H1 (cell line): ENCODE results near the gene MTF2.

Experiments
- ASH2L ChIP-seq: fragments of 200-600, 300-600 bp; sonication (generic); IDR thresholded peaks from one replicate; pipeline ENCODE4 v1.7.1; 2017; ENCODE audit warnings: low read length
- CBX8 ChIP-seq: fragments of 300-800, 300-1000 bp; sonication (generic); IDR thresholded peaks from 2 replicates; pipeline ENCODE4 v1.7.1; 2016; ENCODE audit warnings: low read depth, low read length, borderline replicate concordance
- CREB1 ChIP-seq: IDR thresholded peaks from 2 replicates; pipeline ENCODE4 v1.6.1; 2012; ENCODE audit warnings: inconsistent platforms
- EP300 ChIP-seq, 2 experiments: IDR thresholded peaks; 1 replicate in 1 of 2; 2 replicates in 1 of 2; pipeline ENCODE4 v1.6.1; 2011 to 2012; ENCODE audit warnings: low read depth in 2 of 2, low read length in 2 of 2, mild to moderate bottlenecking in 2 of 2, borderline replicate concordance in 1 of 2, inconsistent platforms in 1 of 2, moderate library complexity in 1 of 2
- EZH2 ChIP-seq: fragments of 200-600 bp; sonication (generic); IDR thresholded peaks from 2 replicates; pipeline ENCODE4 v1.7.1; 2012; ENCODE audit warnings: low read depth, mild to moderate bottlenecking, moderate library complexity, low read length, inconsistent platforms; ENCODE audit not compliant: severe bottlenecking
- FOSL1 ChIP-seq: IDR thresholded peaks from 2 replicates; pipeline ENCODE4 v1.6.1; 2011; ENCODE audit warnings: mild to moderate bottlenecking, low read depth, low read length, moderate library complexity; ENCODE audit not compliant: insufficient read depth
- HDAC2 ChIP-seq, 2 experiments: fragments of 300-600 bp in 1 of 2; sonication (generic) in 1 of 2; IDR thresholded peaks; 2 replicates each; pipeline ENCODE4 v1.6.1; 2011 to 2012; ENCODE audit warnings: low read depth in 2 of 2, low read length in 2 of 2, mild to moderate bottlenecking in 2 of 2, moderate library complexity in 2 of 2, borderline replicate concordance in 1 of 2, inconsistent platforms in 1 of 2
- JUN ChIP-seq: IDR thresholded peaks from 2 replicates; pipeline ENCODE4 v1.6.1; 2011; ENCODE audit warnings: low read depth, mild to moderate bottlenecking, improper control_type of control experiment, low read length
- SIX5 ChIP-seq: IDR thresholded peaks from 2 replicates; pipeline ENCODE4 v1.6.1; 2011; ENCODE audit warnings: mild to moderate bottlenecking, low read depth, low read length
- SRF ChIP-seq: IDR thresholded peaks from 2 replicates; pipeline ENCODE4 v1.6.1; 2011; ENCODE audit warnings: mild to moderate bottlenecking, low read depth, low read length, moderate library complexity
- TCF12 ChIP-seq: IDR thresholded peaks from 2 replicates; pipeline ENCODE4 v1.6.1; 2011; ENCODE audit warnings: low read depth, mild to moderate bottlenecking, low read length
- YY1 ChIP-seq: IDR thresholded peaks from 2 replicates; pipeline ENCODE4 v1.6.1; 2011; ENCODE audit warnings: low read depth, mild to moderate bottlenecking, low read length
- TF ChIP-seq, protein P1 (sequence below), 3 experiments: IDR thresholded peaks; 1 replicate in 2 of 3; 2 replicates in 1 of 3; pipeline versions ENCODE4 v1.5.1 to v1.6.1; 2011; ENCODE audit warnings: low read length in 3 of 3, mild to moderate bottlenecking in 3 of 3, inconsistent platforms in 2 of 3, low read depth in 1 of 3, moderate library complexity in 1 of 3; ENCODE audit not compliant: insufficient read depth in 1 of 3; ENCODE audit errors: control extremely low read depth in 1 of 3

DNA sequence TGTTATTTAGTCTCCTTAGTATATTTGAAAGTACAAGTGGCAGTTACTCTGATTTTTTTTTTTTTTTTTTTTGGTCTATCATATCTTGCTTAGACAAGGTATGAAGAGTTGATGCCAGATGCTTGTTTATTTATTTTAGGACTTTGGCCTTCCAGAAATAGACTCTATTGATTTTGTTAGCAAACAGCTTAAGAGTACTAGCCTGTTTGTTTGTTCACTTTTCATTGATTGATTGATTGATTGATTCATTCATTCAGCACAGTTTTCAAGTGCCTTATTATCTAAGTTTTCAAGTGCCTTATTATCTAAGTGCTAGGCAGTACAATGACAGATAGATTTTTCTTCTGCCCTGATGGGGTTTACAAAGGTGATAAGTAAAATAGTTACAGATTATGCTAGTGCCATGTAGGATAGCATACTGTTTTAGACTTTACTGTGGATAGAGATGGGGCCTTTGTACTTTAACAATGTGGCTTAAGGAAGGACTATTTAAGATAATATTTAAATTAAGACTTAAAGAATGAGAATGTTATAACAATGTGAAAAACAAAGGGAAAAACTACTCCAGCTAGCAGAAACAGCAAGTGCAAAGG lies 50.5 kb downstream of the MTF2 start:
- TF ChIP-seq ASH2L (no peak), CREB1 (no peak), EZH2 (no peak), SIX5 (no peak), YY1 (no peak), CBX8 (no peak), SRF (no peak), JUN (no peak), FOSL1 (no peak), EP300 (IDR thresholded peaks at IDR 0.05; ENCODE audit: borderline replicate concordance in 1 of 2, low read depth in 2 of 2, low read length in 2 of 2) (no peak), TCF12 (no peak), HDAC2 (IDR thresholded peaks at IDR 0.05; ENCODE audit: borderline replicate concordance in 1 of 2, low read depth in 2 of 2, low read length in 2 of 2) (no peak)
- TF ChIP-seq, protein P1, sequence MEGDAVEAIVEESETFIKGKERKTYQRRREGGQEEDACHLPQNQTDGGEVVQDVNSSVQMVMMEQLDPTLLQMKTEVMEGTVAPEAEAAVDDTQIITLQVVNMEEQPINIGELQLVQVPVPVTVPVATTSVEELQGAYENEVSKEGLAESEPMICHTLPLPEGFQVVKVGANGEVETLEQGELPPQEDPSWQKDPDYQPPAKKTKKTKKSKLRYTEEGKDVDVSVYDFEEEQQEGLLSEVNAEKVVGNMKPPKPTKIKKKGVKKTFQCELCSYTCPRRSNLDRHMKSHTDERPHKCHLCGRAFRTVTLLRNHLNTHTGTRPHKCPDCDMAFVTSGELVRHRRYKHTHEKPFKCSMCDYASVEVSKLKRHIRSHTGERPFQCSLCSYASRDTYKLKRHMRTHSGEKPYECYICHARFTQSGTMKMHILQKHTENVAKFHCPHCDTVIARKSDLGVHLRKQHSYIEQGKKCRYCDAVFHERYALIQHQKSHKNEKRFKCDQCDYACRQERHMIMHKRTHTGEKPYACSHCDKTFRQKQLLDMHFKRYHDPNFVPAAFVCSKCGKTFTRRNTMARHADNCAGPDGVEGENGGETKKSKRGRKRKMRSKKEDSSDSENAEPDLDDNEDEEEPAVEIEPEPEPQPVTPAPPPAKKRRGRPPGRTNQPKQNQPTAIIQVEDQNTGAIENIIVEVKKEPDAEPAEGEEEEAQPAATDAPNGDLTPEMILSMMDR (IDR thresholded peaks at IDR 0.05; ENCODE audit: control extremely low read depth in 1 of 3, insufficient read depth in 1 of 3, low read depth in 1 of 3, low read length in 3 of 3) = no peak
